ENCODE measurements around the gene BEND3.

DNA sequence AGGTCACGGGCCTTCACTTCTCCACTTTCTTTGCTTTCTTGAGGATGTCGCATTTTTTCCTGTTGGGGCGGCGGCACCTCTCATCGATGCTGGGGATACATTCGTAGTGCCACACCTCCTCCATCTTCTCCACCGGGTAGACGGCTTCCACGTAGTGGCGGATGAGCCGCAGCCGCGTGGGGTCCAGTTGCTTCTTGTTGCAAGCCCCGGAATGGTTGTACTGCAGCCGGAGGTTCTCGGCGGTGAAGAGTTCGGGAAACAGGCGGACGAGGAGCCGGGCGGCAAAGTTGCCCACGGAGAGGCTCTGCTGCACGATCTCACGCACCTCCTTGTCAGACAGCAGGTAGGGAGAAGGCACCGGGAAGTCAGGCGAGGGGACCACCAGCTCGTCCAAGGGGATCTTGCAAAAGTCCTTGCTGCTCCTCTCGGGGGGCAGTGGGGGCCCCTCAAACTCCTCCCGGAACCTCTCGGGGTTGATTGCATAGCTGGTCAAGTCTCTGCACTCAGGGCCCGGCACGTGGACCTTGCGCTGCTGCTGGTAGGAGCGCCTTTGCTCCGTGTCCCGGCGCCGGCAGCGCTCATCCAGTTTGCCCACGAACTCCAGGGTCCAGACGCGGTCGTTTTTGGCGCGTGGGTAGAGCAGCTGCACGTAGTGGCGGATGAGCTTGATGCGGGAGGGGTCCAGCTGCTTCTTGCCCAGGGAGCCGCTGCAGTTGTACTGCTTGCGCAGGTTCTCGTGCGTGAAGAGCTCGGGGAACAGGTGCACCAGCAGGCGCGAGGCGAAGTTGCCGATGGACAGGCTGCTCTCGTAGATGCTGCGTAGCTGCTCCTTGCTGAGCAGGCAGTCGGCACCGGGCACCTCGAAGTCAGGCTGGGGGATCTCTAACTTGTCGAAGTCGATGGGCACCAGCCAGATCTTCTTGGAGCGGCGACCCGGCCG lies 46.4 kb downstream of the BEND3 start:
- TF ChIP-seq, protein P1, sequence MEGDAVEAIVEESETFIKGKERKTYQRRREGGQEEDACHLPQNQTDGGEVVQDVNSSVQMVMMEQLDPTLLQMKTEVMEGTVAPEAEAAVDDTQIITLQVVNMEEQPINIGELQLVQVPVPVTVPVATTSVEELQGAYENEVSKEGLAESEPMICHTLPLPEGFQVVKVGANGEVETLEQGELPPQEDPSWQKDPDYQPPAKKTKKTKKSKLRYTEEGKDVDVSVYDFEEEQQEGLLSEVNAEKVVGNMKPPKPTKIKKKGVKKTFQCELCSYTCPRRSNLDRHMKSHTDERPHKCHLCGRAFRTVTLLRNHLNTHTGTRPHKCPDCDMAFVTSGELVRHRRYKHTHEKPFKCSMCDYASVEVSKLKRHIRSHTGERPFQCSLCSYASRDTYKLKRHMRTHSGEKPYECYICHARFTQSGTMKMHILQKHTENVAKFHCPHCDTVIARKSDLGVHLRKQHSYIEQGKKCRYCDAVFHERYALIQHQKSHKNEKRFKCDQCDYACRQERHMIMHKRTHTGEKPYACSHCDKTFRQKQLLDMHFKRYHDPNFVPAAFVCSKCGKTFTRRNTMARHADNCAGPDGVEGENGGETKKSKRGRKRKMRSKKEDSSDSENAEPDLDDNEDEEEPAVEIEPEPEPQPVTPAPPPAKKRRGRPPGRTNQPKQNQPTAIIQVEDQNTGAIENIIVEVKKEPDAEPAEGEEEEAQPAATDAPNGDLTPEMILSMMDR (conservative IDR thresholded peaks at IDR 0.05): no peak
- no peak for TF ChIP-seq ZFX (IDR thresholded peaks at IDR 0.05)

Measured in C4-2B (cell line).